ENCODE data around the gene ARL4C.

DNA sequence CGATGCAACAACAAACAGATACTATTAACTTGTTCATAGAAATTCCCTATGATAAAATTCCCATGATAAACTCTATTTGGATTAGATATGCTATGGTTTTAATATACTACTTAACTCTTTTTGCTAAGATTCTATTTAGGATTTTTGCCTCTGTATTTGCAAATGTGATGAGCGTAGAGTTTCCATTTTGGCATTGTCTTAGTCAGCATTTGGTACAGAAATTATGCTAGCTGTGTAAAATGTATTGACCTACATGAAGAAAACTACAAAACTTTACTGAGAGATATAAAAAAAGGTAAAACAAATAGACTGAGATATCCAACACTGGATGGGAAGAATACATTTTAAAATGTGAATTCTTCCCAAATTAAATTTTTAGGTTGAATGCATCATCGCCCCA, 29.8 kb upstream of the ARL4C start:
- TF ChIP-seq POLR2A (IDR thresholded peaks at IDR 0.05) (no peak), EP300 (IDR thresholded peaks at IDR 0.05) (no peak)
- TF ChIP-seq, protein P1, sequence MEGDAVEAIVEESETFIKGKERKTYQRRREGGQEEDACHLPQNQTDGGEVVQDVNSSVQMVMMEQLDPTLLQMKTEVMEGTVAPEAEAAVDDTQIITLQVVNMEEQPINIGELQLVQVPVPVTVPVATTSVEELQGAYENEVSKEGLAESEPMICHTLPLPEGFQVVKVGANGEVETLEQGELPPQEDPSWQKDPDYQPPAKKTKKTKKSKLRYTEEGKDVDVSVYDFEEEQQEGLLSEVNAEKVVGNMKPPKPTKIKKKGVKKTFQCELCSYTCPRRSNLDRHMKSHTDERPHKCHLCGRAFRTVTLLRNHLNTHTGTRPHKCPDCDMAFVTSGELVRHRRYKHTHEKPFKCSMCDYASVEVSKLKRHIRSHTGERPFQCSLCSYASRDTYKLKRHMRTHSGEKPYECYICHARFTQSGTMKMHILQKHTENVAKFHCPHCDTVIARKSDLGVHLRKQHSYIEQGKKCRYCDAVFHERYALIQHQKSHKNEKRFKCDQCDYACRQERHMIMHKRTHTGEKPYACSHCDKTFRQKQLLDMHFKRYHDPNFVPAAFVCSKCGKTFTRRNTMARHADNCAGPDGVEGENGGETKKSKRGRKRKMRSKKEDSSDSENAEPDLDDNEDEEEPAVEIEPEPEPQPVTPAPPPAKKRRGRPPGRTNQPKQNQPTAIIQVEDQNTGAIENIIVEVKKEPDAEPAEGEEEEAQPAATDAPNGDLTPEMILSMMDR (IDR thresholded peaks at IDR 0.05): no peak
